Hepatocyte (in vitro differentiated cells): ENCODE measurements around the gene WNT6. TPM values are rescaled to one million over a fixed set of nuclear protein-coding genes. Genes with fewer than 3 reads are reported as not detected.

Experiments
- DNase-seq: peaks from one replicate; pipeline ENCODE4 v3.0.0-alpha.2; 2016; ENCODE audit warnings: low spot score
- H2AFZ ChIP-seq: fragments of 200-600 bp; sonication (generic); 2 replicates; pipeline ENCODE4 v1.6.0; 2016; ENCODE audit warnings: antibody characterized with exemption, mild to moderate bottlenecking
- H3K27ac ChIP-seq: fragments of 200-600 bp; sonication (generic); 2 replicates; pipeline ENCODE4 v1.5.1; 2016; ENCODE audit warnings: mild to moderate bottlenecking
- H3K27me3 ChIP-seq: fragments of 200-600 bp; sonication (generic); 2 replicates; pipeline ENCODE4 v1.6.1; 2016
- H3K36me3 ChIP-seq: fragments of 200-600 bp; sonication (generic); replicated peaks from 2 replicates; pipeline ENCODE4 v1.5.1; 2016; ENCODE audit warnings: low read depth; ENCODE audit not compliant: insufficient read depth
- H3K4me1 ChIP-seq: fragments of 200-600 bp; sonication (generic); 2 replicates; pipeline ENCODE4 v1.5.1; 2016; ENCODE audit warnings: mild to moderate bottlenecking, moderate library complexity; ENCODE audit not compliant: insufficient read depth
- H3K4me2 ChIP-seq: fragments of 200-600 bp; sonication (generic); 2 replicates; pipeline ENCODE4 v1.6.0; 2016
- H3K4me3 ChIP-seq: fragments of 200-600 bp; sonication (generic); 2 replicates; pipeline ENCODE4 v1.5.1; 2016; ENCODE audit warnings: mild to moderate bottlenecking
- H3K79me2 ChIP-seq: fragments of 200-600 bp; sonication (generic); 2 replicates; pipeline ENCODE4 v1.6.0; 2017; ENCODE audit warnings: mild to moderate bottlenecking
- H3K9me2 ChIP-seq: fragments of 200-600 bp; sonication (generic); replicated peaks from 2 replicates; pipeline ENCODE4 v1.6.0; 2017; ENCODE audit warnings: mild to moderate bottlenecking; ENCODE audit not compliant: insufficient read depth
- H3K9me3 ChIP-seq: fragments of 200-600 bp; sonication (generic); 2 replicates; pipeline ENCODE4 v1.5.1; 2016; ENCODE audit warnings: low read depth, mild to moderate bottlenecking
- H4K20me1 ChIP-seq: fragments of 200-600 bp; sonication (generic); 2 replicates; pipeline ENCODE4 v1.6.0; 2016; ENCODE audit warnings: mild to moderate bottlenecking; ENCODE audit not compliant: insufficient read depth, poor library complexity, severe bottlenecking
- EZH2 ChIP-seq: fragments of 200-600 bp; sonication (generic); IDR thresholded peaks from 2 replicates; pipeline ENCODE4 v1.6.1; 2016; ENCODE audit warnings: antibody characterized with exemption, mild to moderate bottlenecking, borderline replicate concordance
- EZH2phosphoT487 ChIP-seq: fragments of 200-600 bp; sonication (generic); IDR thresholded peaks from one replicate; pipeline ENCODE4 v1.6.1; 2018; ENCODE audit warnings: antibody characterized with exemption, mild to moderate bottlenecking, low read depth, moderate library complexity; ENCODE audit not compliant: unreplicated experiment, severe bottlenecking
- WGBS: methylation state at CpG from one replicate; pipeline ENCODE4 v1.1.6; 2016; ENCODE audit warnings: low lambda C conversion rate; ENCODE audit errors: missing lambda C conversion rate; 5-methylcytosine and 5-hydroxymethylcytosine counted together
- polyA plus RNA-seq: library from polyadenylated mRNA; unstranded; fragments of >200 nt; fragmentation: Nextera tagmentation; extraction: Ambion mirVana; gene quantifications from 2 replicates; pipeline ENCODE4 v1.2.1, GENCODE V29; 2016
- total RNA-seq: library from RNA; depleted of rRNA; stranded (reverse); fragments of >200 nt; gene quantifications from 2 replicates; pipeline ENCODE4 v1.2.3, GENCODE V29; 2014
- TF ChIP-seq, protein P1 (sequence below): fragments of 200-600 bp; sonication (generic); IDR thresholded peaks from 2 replicates; pipeline ENCODE4 v1.5.1; 2016; ENCODE audit warnings: antibody characterized with exemption, mild to moderate bottlenecking; ENCODE audit not compliant: poor library complexity

Gene WNT6
- total and polyA plus RNA-seq, 2 experiments from 2014 or later: 7.1 to 22.8 TPM

DNA sequence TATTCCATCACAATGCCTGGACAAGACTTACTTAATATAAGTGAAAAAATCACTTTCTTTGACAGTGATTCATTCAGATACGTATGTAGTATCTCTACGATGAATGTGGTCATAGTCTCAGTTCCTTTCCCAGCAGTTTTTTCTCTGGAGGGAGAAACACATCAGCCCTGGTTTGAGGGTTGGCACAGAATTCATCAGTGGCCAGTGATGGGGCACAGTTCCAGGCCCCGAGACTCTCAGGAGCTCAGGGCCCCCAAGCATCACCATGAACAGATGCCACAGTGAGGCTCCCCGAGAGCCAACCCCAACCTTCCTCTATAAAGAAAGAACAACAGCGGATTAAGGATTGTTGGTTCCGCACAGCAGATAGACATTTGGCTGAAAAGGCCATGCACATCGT lies 40.5 kb upstream of the WNT6 start:
- H2AFZ ChIP-seq: no peak overlapping the region
- H3K36me3 ChIP-seq: no peaks in the 10 kb centered on the region
- H3K9me2 ChIP-seq: no peaks in the 10 kb centered on the region
- H3K4me1 ChIP-seq: no peaks in the 10 kb centered on the region
- H3K27me3 ChIP-seq: no peaks in the 10 kb centered on the region
- WGBS: 95% methylated on average over 7 of the region's 7 CpGs
- TF ChIP-seq EZH2phosphoT487: no peak
- no peak for TF ChIP-seq EZH2
- TF ChIP-seq, protein P1, sequence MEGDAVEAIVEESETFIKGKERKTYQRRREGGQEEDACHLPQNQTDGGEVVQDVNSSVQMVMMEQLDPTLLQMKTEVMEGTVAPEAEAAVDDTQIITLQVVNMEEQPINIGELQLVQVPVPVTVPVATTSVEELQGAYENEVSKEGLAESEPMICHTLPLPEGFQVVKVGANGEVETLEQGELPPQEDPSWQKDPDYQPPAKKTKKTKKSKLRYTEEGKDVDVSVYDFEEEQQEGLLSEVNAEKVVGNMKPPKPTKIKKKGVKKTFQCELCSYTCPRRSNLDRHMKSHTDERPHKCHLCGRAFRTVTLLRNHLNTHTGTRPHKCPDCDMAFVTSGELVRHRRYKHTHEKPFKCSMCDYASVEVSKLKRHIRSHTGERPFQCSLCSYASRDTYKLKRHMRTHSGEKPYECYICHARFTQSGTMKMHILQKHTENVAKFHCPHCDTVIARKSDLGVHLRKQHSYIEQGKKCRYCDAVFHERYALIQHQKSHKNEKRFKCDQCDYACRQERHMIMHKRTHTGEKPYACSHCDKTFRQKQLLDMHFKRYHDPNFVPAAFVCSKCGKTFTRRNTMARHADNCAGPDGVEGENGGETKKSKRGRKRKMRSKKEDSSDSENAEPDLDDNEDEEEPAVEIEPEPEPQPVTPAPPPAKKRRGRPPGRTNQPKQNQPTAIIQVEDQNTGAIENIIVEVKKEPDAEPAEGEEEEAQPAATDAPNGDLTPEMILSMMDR: no peak
- no peaks in the 10 kb centered on the region for H4K20me1 ChIP-seq
- no peak overlapping the region for H3K4me3 ChIP-seq
- no peaks in the 10 kb centered on the region for H3K9me3 ChIP-seq
- no peak overlapping the region for H3K27ac ChIP-seq
- H3K79me2 ChIP-seq: no peaks in the 10 kb centered on the region
- no peak for DNase-seq
- H3K4me2 ChIP-seq: no peak overlapping the region

DNA sequence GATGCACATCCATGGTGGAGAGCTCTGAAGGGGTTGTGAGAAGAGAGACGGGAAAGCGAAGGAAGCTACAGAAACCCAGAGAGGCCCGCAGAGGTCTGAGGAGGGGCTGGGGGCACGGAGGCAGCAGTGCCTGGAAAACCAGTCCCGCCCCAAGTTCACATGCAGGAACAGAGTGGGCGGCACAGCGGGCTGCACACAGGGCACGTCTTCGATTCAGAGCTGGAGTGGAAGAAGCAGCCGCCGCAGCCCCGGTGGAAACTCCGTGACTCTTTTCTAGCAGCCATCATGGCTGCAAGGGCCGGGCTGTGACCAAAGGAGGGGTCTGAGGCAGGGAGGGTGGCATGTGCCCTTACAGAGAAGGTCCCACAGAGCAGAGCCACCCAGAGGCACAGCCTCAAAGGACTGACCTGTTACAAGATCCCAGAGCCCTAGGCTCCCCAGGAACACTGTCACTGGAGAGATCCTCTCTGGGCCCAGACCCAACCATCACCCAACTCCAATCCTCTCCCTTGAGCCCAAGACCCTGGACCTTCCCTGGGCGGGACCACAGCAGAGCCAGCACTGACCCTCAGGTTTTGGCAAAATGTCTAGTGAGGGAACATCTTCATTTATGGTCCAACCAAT lies 38.7 kb upstream of the WNT6 start:
- Histone ChIP-seq H3K9me2 (no peaks in the 10 kb centered on the region), H2AFZ (no peak overlapping the region), H3K27ac (no peak overlapping the region), H3K4me2 (no peak overlapping the region), H4K20me1 (no peaks in the 10 kb centered on the region), H3K36me3 (no peaks in the 10 kb centered on the region), H3K27me3 (no peaks in the 10 kb centered on the region), H3K79me2 (no peaks in the 10 kb centered on the region), H3K9me3 (no peaks in the 10 kb centered on the region), H3K4me3 (no peak overlapping the region), H3K4me1 (no peaks in the 10 kb centered on the region)
- WGBS: 98% methylated on average over 15 of the region's 15 CpGs
- DNase-seq: no peak
- no peak for TF ChIP-seq EZH2phosphoT487
- no peak for TF ChIP-seq EZH2
- TF ChIP-seq, protein P1: no peak

DNA sequence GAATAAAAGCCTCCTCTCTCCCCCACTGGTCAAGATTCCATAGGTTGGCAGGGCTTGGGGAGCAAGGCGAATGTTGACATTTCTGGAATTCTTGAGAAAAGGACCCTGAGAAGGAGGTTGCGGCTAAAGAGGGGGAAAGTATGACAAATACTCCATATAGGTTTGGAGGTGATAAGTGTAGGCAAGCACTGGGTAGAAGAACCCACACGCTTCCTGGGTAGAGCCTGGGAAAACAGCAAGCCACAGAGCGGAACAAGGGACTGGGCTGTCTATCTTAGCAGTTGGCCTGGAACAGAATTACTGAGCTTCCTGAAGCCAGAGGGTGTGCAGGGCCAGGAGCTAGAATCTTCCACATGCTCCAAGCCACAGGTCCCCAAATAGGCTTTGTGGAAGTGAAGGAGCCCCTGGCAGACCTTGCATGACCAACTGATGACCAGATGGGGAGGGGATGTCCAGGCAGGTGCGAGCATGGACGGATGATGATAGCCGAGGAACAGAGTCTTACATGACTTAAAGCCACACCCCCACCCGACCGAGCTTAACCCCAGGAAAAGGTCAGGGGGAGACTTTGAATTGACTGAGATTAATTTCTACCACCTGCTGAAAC lies 37.9 kb upstream of the WNT6 start:
- H3K4me3 ChIP-seq: no peak overlapping the region
- no peak overlapping the region for H2AFZ ChIP-seq
- no peaks in the 10 kb centered on the region for H4K20me1 ChIP-seq
- H3K9me2 ChIP-seq: no peaks in the 10 kb centered on the region
- H3K36me3 ChIP-seq: no peaks in the 10 kb centered on the region
- 82% methylated on average over 9 of the region's 9 CpGs for WGBS
- H3K27me3 ChIP-seq: no peaks in the 10 kb centered on the region
- H3K9me3 ChIP-seq: no peaks in the 10 kb centered on the region
- no peak overlapping the region for H3K4me2 ChIP-seq
- no peak for TF ChIP-seq EZH2
- TF ChIP-seq, protein P1: no peak
- no peak for TF ChIP-seq EZH2phosphoT487
- H3K4me1 ChIP-seq: no peaks in the 10 kb centered on the region
- DNase-seq: no peak
- H3K79me2 ChIP-seq: no peaks in the 10 kb centered on the region
- no peak overlapping the region for H3K27ac ChIP-seq
